HTERT RPE-1 (cell line): ENCODE data around the gene LZTFL1.

ENCODE experiments used
- in situ Hi-C: fragments of 300-500 bp; cut with MboI; formaldehyde crosslinking; loops from 4 replicates; pipeline ENCODE4 v1.14.3; 2020; ENCODE audit warnings: low sequenced_read_pairs

Gene LZTFL1

GRCh38 chr3:45814322-45814721 is 27.6 kb downstream of the LZTFL1 start:
- in situ Hi-C loops = no loop called here

DNA sequence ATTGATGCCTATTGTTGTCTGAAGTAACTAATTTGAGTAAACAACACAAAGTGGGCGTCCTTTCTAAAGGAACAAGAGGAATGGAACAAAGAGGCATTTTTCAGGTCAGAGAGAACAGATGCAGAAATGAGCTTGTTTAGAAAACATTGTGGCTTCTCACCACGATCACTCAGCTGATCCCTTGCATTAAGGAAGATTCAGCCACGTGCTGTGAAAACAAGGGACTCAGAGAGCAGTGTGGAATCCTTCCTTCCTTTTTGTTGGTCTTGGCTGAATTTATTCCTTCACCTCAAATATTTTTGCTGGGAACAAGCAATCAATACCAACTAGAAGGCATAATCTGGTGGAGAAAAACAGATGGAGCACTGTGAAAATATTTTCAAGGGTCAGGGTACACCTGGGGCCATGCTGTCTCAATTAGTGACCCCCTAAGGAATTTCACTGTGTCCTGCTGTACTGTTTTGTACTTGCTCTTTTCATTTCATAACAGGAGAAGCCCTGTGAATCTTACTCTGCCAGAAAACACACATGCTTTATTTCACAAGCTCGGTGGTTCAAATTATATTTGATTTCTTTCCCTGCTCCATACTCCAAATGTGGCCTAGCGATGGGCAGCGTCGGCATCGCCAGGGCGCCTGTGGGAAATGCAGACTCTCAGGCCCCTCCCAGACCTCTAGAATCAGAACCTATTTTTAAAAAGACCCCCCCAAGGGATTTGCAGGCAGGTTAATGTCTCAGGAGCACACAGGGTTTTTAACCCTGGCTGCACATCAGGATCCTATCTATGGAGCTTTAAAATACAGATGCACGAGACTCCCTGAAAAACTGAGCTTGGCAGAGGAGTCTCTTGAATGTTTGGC is 34.0 kb downstream of the LZTFL1 start:
- in situ Hi-C loops = no loop called here

DNA sequence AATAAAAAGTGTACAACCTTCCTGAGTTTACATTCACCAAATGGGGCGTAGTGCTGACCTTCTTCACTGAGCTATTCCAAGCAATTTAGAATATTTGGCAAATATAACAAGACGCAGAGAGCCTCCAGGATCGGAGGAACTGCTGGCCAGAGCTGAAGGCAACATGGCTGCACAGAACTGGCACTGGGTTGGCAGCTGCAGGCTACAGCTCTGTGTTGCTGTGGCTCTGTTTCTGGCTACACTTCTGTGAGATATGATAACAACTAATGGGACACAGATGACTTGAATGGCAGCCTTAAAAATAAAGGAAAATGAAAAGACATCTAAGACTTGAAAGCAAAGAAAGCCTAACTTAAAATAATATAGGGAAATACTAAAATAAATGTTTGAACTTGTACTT is 34.8 kb downstream of the LZTFL1 start:
- in situ Hi-C loops = no loop called here

- in situ Hi-C loops = no loop called here
Observed at GRCh38 chr3:45806072-45806471, 35.8 kb downstream of the LZTFL1 start.

GRCh38 chr3:45803252-45803935 is 38.5 kb downstream of the LZTFL1 start:
- in situ Hi-C loops = no loop called here

DNA sequence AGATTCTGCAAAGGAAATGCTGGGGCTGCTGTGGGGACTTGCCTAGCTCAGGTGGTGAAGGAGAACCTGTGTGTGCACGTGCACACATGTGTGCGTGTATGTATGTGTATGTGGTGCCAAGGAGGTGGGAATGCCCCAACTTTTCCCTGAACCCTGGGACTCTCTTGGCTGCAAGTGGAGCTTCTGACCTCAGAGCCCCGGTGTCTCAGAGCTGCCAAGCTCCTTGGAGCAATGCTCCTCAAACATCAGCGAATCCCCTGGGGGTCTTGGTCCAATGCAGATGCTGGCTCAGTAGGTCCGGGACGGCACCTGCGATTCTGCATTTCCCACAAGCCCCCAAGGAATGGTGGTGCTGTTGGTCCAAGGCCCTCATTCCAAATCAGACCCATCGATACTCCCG is 39.8 kb downstream of the LZTFL1 start:
- in situ Hi-C loops = no loop called here

DNA sequence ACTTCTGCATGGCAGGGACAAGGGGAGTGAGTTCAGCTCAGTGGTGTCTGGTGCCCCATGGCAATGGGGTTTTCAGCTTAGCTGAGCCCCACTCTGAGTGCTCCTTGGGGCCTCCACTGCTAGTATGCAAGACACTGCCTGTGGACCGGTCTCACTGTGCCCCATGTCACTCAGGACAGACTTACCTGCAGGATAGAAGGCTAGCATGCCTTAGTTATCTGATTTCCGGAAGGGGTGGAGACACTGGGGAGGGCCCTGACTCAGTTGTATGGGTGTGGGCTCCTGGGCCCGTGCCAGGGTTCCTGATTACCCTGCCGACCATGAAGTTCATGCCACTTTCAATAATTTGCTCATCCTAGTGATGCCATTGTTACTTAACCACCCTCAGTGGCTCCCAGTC is 41.3 kb downstream of the LZTFL1 start:
- in situ Hi-C loops = no loop called here

DNA sequence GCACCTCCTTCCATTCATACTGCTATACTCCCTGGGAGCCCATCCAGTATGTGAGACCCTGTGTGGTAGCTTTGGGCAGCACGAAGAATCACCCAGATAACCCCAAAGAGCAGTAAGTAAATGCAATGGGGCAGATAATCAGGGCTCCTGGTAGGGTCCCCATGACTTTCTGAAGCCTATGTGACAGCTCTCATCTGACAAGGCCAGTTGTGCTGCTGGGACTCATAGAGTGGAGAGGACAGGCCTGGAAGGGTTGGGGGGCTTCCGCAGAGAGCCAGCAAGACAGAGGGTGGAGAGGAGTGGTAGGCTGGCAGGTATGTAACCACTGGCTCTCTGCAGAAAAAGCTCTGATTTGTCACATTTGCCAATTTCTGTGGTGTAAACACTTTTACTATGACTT is 42.3 kb downstream of the LZTFL1 start:
- in situ Hi-C loops = no loop called here

DNA sequence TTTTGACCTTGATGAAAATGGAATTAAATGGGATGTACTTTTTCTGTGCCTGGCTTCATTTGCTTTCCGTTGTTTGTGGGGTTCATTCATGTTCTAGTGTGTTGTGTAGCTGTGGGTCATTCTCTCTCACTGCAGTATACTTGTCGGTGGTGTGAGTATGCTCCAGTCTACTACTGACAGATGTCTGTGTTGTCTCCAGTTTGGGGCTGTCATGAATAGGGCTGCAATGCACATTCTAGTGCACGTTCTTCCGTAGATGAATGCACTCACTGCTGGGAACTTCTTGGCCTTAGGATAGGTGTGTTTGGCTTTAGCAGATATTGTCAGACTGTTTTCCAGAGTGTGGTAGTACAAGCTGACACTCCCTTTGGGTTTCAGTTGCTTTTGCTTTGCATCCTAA is 43.9 kb downstream of the LZTFL1 start:
- in situ Hi-C loops = no loop called here

GRCh38 chr3:45796902-45797637 is 44.8 kb downstream of the LZTFL1 start:
- in situ Hi-C loops = no loop called here

DNA sequence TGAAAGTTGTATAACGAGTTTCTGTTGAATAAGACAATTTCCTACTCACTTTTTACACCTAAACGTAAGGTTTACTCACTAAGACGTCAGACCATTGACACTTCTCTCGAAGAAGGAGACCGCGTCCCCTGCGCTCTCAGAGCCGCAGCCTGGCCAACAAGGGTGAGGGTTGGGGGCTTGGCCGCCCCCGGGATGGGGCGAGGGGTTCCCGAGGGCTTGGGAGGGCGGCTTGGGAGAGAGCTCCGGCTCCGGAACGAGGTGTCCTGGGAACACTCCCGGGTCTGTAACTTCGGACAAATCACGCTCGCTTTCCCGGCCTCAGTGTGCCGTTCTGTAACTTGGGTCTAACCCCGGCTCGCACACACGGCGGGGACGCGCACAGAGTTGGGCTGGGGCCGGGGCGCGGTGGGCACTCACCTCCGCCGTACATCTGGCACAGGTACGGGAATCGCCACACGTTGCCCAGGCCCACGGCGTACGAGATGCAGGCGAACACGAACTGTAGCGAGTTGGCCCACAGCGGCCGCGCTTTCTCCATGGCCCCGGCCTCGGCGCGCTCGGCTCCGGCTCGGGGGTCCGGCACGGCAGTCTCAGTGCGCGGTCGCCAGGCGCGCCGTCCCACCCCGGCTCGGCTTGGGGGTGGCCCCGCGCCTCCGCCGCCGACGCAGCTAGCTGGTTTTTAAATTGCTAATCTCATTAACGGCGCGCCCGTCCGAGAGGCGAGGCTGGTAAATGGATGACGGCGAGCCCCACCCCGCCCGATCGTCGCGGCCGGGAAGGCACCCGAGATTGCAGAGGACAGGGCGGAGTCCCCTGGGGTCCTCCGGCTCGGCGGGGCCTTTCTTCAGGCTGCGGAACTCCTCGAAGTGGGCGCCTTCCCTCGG is 45.8 kb downstream of the LZTFL1 start, which contains the start of gene SLC6A20:
Gene SLC6A20 (minus strand): TSS at position 655 of the 884 bp plus-strand sequence. CDS start 117 bp downstream, at position 538.
- in situ Hi-C loops = no loop called here

DNA sequence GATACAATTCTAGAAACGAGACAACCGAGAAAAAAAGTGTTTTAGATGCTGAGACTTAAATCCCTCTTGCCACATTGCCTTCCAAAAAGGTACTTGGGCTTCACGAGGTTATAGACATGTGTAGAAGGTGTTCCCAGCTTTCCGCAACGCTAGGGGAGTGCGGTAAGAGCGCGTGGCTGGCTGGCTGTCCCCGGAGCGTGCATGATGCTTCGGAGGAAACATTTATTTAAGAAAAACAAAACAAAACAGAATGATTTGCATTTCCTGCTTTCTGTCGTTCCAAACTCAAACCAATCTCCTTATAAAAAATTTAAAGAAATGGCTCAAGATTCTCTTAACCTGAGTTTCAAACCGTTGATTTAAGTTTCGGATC is 46.4 kb downstream of the LZTFL1 start:
- in situ Hi-C loops = no loop called here

DNA sequence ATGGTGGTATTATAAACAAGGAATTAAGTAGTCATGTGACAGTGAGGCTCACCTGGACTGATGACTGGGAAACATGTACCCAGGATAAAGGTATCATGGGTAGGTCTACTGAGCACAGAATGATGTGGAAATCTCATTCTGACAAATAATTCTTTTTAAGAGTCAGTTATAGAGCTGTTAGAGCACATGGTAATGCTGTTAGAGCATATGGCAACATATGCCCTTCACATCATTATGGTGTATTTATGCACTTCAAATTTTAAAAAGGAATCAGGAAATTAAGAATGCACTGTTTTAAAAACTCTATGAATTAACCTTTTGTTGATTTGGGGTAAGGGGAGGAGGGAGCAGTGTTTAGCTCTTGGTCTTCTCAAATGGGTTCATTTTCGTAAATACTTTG is 47.3 kb downstream of the LZTFL1 start:
- in situ Hi-C loops = no loop called here

- in situ Hi-C loops = no loop called here
Observed at GRCh38 chr3:45794177-45794560, 47.8 kb downstream of the LZTFL1 start.

GRCh38 chr3:45793482-45794176 is 48.3 kb downstream of the LZTFL1 start:
- in situ Hi-C loops = no loop called here

DNA sequence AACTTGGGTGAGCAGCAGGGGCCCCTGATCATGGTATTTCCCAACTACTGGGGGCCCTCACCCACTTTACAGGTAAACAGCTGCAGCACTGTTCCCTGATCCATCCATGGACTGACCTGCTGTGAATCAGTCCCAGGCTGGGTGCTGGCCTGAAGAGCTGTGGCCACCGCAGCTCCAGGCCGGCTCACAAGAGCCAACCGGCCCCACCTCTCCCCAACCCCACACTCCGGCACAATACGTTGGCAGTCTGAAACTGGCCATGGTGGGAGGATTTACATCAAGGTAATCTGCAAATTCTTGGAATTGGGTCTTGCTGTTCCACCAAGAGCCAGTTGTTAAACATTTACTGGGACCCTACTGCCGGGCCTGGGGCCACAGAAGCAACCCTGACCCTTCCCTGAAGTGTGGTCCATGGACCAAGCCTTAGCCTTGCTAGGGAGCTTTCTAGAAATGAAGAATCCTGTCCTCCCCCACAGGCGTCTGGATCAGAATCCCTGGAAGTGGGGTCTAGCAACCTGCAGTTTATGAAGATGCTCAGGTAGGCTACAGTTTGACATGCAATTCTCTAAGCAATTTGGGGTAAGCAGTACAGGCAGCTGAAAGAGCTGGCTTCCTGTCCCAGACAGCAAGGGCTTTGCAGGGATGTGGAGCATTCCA is 49.3 kb downstream of the LZTFL1 start:
- in situ Hi-C loops = no loop called here

GRCh38 chr3:45792036-45792435 is 49.9 kb downstream of the LZTFL1 start:
- in situ Hi-C loops = no loop called here

DNA sequence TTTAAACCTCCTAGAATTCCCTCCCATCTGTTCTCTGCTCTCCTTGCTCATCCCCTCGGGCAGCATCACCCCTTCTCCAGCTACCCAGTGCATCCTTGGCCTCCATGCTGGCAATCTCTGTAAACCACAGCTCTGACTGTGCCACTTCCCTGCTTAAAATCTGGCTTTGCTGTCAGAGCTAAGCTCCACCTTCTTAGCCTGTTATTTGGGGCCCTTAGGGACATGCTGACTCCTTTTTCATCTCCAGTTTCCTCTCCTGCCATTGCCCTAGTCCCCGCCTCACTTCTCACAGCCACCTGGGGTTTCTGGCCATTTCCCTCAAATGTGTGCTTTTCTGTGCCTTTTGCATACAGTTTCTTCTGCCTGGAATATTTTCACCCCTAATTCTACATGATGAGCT is 51.3 kb downstream of the LZTFL1 start:
- in situ Hi-C loops = no loop called here

- in situ Hi-C loops = no loop called here
Observed at GRCh38 chr3:45789235-45789812, 52.6 kb downstream of the LZTFL1 start.
